PFSK-1 (cell line): ENCODE results near the gene EXOC4.

Experiments used
- POLR2AphosphoS5 ChIP-seq: IDR thresholded peaks from 2 replicates; pipeline ENCODE4 v1.6.1; 2012; ENCODE audit warnings: low read depth, mild to moderate bottlenecking, control low read depth, low read length, moderate library complexity
- SIN3A ChIP-seq: IDR thresholded peaks from 2 replicates; pipeline ENCODE4 v1.6.1; 2012; ENCODE audit warnings: mild to moderate bottlenecking, low read length, moderate library complexity, borderline replicate concordance; ENCODE audit not compliant: insufficient read depth

DNA sequence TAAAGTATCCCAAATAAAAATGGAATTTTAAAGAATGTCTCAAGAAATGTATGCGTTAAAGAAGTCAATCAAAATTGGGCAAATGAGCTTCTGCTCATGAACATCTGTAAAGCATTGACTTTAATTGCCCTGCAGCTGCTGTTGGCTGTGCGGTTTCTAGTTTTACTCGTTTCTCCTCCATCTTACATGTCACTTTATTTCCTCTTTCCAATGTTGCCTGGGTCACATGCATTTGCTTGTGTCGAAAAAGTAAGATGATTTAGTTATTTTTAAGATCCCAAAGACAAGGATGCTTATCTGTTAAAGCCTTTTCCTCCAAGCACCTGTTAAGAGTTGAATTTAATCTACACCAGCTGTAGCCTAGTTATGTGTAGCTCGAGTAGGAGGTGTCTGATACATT, 310.4 kb downstream of the EXOC4 start:
- TF ChIP-seq POLR2AphosphoS5 (no peak), SIN3A (no peak)
